ENCODE measurements around the gene TTC39C. TPM values are rescaled to one million over a fixed set of nuclear protein-coding genes. Genes with fewer than 3 reads are reported as not detected.

The TTC39C gene
- total RNA-seq, 1 donor from 2014 or later: 23.5 TPM

- H3K9me3 Mint-ChIP-seq: peaks cover 4% of the 10 kb centered on the region
- no peak for DNase-seq (ENCODE audit: low read depth, low spot score)
- peaks cover 11% of the 10 kb centered on the region for H3K4me1 Mint-ChIP-seq
- H3K27ac Mint-ChIP-seq (ENCODE audit: unreplicated experiment): no peak overlapping the region
- no peaks in the 10 kb centered on the region for H3K27me3 Mint-ChIP-seq (ENCODE audit: low read depth)
- TF ChIP-seq, protein P1, sequence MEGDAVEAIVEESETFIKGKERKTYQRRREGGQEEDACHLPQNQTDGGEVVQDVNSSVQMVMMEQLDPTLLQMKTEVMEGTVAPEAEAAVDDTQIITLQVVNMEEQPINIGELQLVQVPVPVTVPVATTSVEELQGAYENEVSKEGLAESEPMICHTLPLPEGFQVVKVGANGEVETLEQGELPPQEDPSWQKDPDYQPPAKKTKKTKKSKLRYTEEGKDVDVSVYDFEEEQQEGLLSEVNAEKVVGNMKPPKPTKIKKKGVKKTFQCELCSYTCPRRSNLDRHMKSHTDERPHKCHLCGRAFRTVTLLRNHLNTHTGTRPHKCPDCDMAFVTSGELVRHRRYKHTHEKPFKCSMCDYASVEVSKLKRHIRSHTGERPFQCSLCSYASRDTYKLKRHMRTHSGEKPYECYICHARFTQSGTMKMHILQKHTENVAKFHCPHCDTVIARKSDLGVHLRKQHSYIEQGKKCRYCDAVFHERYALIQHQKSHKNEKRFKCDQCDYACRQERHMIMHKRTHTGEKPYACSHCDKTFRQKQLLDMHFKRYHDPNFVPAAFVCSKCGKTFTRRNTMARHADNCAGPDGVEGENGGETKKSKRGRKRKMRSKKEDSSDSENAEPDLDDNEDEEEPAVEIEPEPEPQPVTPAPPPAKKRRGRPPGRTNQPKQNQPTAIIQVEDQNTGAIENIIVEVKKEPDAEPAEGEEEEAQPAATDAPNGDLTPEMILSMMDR (conservative IDR thresholded peaks at IDR 0.05): no peak
- H3K4me3 Mint-ChIP-seq: no peak overlapping the region
- H3K36me3 Mint-ChIP-seq (ENCODE audit: low read depth): peaks cover 19% of the 10 kb centered on the region
These were observed 62.4 kb downstream of the TTC39C start for GRCh38 chr18:24076950-24077349.

DNA sequence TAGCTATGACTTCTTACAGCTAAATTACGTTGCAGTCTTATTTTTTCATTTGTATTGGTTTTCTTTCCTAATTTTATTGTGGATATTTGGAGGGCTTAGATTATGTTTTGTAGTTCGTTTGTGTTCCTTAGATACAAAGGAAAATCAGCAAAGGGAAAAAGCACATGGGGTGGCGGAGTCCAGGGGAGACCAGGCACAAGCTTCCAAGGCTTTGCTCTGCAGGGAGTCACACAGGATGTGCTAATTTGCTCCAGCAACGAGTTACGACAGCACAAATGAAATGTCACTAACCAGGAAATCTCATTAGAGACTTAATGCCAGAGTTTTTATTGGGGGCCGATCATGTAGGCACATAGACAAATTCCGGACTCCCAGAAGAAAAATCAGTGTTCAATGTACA is 63.8 kb downstream of the TTC39C start:
- Mint-ChIP-seq H3K4me1 (peaks cover 11% of the 10 kb centered on the region), H3K27me3 (ENCODE audit: low read depth) (no peaks in the 10 kb centered on the region), H3K36me3 (ENCODE audit: low read depth) (peaks cover 19% of the 10 kb centered on the region), H3K4me3 (no peak overlapping the region), H3K27ac (ENCODE audit: unreplicated experiment) (no peak overlapping the region), H3K9me3 (peaks cover 4% of the 10 kb centered on the region)
- TF ChIP-seq, protein P1 (conservative IDR thresholded peaks at IDR 0.05): no peak
- DNase-seq (ENCODE audit: low read depth, low spot score): no peak

- H3K4me1 Mint-ChIP-seq: peaks cover 11% of the 10 kb centered on the region
- no peaks in the 10 kb centered on the region for H3K9me3 Mint-ChIP-seq
- peaks cover 10% of the 10 kb centered on the region for H3K36me3 Mint-ChIP-seq (ENCODE audit: low read depth)
- H3K27me3 Mint-ChIP-seq (ENCODE audit: low read depth): no peaks in the 10 kb centered on the region
- no peak overlapping the region for H3K27ac Mint-ChIP-seq (ENCODE audit: unreplicated experiment)
- DNase-seq (ENCODE audit: low read depth, low spot score): no peak
- TF ChIP-seq, protein P1 (conservative IDR thresholded peaks at IDR 0.05): no peak
- no peak overlapping the region for H3K4me3 Mint-ChIP-seq
These were observed 66.3 kb downstream of the TTC39C start for GRCh38 chr18:24080861-24081260.

DNA sequence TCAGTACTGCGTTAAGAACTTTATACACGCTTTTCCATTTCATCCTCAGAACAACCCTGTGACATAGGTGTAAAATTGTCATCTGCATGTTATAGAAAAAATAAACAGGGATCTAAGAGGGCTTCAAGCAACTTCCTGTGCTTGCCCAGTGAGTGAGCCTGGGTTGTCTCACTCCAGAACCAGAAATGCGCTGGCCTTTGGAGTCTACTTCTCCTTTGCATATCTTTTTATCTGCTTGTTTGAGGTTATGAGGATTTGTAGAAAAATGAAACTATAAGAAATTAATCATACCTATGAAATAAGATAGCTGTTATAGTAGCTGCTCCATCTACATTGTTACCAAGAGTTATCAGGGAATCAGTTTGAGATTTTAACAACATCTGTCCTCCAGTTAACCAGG is 69.0 kb downstream of the TTC39C start:
- no peak overlapping the region for H3K4me3 Mint-ChIP-seq
- peaks cover 2% of the 10 kb centered on the region for H3K4me1 Mint-ChIP-seq
- DNase-seq (ENCODE audit: low read depth, low spot score): no peak
- peaks cover 8% of the 10 kb centered on the region for H3K36me3 Mint-ChIP-seq (ENCODE audit: low read depth)
- no peaks in the 10 kb centered on the region for H3K27me3 Mint-ChIP-seq (ENCODE audit: low read depth)
- no peak overlapping the region for H3K27ac Mint-ChIP-seq (ENCODE audit: unreplicated experiment)
- H3K9me3 Mint-ChIP-seq: no peaks in the 10 kb centered on the region
- TF ChIP-seq, protein P1 (conservative IDR thresholded peaks at IDR 0.05): no peak

- H3K27me3 Mint-ChIP-seq (ENCODE audit: low read depth): no peaks in the 10 kb centered on the region
- H3K9me3 Mint-ChIP-seq: no peaks in the 10 kb centered on the region
- no peak for DNase-seq (ENCODE audit: low read depth, low spot score)
- peaks cover 6% of the 10 kb centered on the region for H3K4me1 Mint-ChIP-seq
- TF ChIP-seq, protein P1 (conservative IDR thresholded peaks at IDR 0.05): no peak
- no peak overlapping the region for H3K4me3 Mint-ChIP-seq
- peaks cover 6% of the 10 kb centered on the region for H3K36me3 Mint-ChIP-seq (ENCODE audit: low read depth)
- no peak overlapping the region for H3K27ac Mint-ChIP-seq (ENCODE audit: unreplicated experiment)
These were observed 71.5 kb downstream of the TTC39C start for GRCh38 chr18:24086082-24086481.

GRCh38 chr18:24089076-24089475 is 74.5 kb downstream of the TTC39C start:
- TF ChIP-seq, protein P1 (conservative IDR thresholded peaks at IDR 0.05): no peak
- no peak overlapping the region for H3K27ac Mint-ChIP-seq (ENCODE audit: unreplicated experiment)
- no peak for DNase-seq (ENCODE audit: low read depth, low spot score)
- H3K4me1 Mint-ChIP-seq: peaks cover 6% of the 10 kb centered on the region
- H3K4me3 Mint-ChIP-seq: no peak overlapping the region
- peaks cover 20% of the 10 kb centered on the region for H3K36me3 Mint-ChIP-seq (ENCODE audit: low read depth)
- peaks cover 6% of the 10 kb centered on the region for H3K9me3 Mint-ChIP-seq
- H3K27me3 Mint-ChIP-seq (ENCODE audit: low read depth): no peaks in the 10 kb centered on the region

Measured in neural crest cell (in vitro differentiated cells).